ENCODE measurements around the gene GNE. TPM values are rescaled to one million over a fixed set of nuclear protein-coding genes. Genes with fewer than 3 reads are reported as not detected.

Gene GNE
- total and polyA plus RNA-seq, 2 experiments from 2014 or later = 2.2 to 15.7 TPM

DNA sequence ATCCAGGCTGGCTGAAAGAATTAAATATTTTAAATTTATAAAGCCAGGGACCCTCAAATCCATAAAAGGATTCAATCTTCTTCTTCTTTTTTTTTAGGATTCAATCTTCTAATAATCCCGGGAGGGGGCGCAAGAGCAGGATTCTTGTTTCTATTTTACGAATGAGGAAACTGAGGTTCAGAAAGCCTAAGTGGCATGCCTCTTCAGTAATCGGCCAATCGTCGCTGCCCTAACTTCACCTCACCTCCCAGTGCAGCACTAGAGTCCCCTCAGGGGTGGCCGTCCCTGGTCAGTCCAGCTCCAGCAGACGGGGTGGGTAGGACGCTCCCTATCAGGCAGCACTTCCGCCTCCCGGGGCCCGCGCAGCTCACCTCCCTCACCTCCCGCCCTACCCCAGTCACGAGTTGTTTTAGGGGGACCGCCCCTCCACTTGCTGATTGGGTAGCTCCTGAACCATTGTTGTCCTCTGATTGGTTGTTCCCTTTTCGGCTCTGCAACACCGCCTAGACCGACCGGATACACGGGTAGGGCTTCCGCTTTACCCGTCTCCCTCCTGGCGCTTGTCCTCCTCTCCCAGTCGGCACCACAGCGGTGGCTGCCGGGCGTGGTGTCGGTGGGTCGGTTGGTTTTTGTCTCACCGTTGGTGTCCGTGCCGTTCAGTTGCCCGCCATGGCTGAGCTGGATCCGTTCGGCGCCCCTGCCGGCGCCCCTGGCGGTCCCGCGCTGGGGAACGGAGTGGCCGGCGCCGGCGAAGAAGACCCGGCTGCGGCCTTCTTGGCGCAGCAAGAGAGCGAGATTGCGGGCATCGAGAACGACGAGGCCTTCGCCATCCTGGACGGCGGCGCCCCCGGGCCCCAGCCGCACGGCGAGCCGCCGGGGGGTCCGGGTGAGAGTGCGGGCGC lies 67.6 kb downstream of the GNE start, which contains the start of gene CLTA (continued):
- TF ChIP-seq, protein P1, sequence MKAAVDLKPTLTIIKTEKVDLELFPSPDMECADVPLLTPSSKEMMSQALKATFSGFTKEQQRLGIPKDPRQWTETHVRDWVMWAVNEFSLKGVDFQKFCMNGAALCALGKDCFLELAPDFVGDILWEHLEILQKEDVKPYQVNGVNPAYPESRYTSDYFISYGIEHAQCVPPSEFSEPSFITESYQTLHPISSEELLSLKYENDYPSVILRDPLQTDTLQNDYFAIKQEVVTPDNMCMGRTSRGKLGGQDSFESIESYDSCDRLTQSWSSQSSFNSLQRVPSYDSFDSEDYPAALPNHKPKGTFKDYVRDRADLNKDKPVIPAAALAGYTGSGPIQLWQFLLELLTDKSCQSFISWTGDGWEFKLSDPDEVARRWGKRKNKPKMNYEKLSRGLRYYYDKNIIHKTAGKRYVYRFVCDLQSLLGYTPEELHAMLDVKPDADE (IDR thresholded peaks at IDR 0.05) = peak; percentile 43; the same call in 1 of the 2 replicates
- TF ChIP-seq CREB1 (CRISPR knock-in tag; IDR thresholded peaks at IDR 0.05; ENCODE audit: low read depth) = peak; percentile 21; the same call in 1 of the 2 replicates
- TF ChIP-seq, protein P2, sequence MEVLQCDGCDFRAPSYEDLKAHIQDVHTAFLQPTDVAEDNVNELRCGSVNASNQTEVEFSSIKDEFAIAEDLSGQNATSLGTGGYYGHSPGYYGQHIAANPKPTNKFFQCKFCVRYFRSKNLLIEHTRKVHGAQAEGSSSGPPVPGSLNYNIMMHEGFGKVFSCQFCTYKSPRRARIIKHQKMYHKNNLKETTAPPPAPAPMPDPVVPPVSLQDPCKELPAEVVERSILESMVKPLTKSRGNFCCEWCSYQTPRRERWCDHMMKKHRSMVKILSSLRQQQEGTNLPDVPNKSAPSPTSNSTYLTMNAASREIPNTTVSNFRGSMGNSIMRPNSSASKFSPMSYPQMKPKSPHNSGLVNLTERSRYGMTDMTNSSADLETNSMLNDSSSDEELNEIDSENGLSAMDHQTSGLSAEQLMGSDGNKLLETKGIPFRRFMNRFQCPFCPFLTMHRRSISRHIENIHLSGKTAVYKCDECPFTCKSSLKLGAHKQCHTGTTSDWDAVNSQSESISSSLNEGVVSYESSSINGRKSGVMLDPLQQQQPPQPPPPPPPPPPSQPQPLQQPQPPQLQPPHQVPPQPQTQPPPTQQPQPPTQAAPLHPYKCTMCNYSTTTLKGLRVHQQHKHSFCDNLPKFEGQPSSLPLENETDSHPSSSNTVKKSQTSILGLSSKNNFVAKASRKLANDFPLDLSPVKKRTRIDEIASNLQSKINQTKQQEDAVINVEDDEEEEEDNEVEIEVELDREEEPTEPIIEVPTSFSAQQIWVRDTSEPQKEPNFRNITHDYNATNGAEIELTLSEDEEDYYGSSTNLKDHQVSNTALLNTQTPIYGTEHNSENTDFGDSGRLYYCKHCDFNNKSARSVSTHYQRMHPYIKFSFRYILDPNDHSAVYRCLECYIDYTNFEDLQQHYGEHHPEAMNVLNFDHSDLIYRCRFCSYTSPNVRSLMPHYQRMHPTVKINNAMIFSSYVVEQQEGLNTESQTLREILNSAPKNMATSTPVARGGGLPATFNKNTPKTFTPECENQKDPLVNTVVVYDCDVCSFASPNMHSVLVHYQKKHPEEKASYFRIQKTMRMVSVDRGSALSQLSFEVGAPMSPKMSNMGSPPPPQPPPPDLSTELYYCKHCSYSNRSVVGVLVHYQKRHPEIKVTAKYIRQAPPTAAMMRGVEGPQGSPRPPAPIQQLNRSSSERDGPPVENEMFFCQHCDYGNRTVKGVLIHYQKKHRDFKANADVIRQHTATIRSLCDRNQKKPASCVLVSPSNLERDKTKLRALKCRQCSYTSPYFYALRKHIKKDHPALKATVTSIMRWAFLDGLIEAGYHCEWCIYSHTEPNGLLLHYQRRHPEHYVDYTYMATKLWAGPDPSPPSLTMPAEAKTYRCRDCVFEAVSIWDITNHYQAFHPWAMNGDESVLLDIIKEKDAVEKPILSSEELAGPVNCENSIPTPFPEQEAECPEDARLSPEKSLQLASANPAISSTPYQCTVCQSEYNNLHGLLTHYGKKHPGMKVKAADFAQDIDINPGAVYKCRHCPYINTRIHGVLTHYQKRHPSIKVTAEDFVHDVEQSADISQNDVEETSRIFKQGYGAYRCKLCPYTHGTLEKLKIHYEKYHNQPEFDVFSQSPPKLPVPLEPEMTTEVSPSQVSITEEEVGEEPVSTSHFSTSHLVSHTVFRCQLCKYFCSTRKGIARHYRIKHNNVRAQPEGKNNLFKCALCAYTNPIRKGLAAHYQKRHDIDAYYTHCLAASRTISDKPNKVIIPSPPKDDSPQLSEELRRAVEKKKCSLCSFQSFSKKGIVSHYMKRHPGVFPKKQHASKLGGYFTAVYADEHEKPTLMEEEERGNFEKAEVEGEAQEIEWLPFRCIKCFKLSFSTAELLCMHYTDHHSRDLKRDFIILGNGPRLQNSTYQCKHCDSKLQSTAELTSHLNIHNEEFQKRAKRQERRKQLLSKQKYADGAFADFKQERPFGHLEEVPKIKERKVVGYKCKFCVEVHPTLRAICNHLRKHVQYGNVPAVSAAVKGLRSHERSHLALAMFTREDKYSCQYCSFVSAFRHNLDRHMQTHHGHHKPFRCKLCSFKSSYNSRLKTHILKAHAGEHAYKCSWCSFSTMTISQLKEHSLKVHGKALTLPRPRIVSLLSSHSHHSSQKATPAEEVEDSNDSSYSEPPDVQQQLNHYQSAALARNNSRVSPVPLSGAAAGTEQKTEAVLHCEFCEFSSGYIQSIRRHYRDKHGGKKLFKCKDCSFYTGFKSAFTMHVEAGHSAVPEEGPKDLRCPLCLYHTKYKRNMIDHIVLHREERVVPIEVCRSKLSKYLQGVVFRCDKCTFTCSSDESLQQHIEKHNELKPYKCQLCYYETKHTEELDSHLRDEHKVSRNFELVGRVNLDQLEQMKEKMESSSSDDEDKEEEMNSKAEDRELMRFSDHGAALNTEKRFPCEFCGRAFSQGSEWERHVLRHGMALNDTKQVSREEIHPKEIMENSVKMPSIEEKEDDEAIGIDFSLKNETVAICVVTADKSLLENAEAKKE (CRISPR knock-in tag; IDR thresholded peaks at IDR 0.05) = no peak
- TF ChIP-seq POLR2AphosphoS5 (IDR thresholded peaks at IDR 0.05; ENCODE audit: low read depth) = peak; percentile 99
- TF ChIP-seq ZNF331 (CRISPR knock-in tag; IDR thresholded peaks at IDR 0.05; ENCODE audit: low read depth) = no peak
- no peak for TF ChIP-seq EZH2 (IDR thresholded peaks at IDR 0.05; ENCODE audit: low read depth, unreplicated experiment)

DNA sequence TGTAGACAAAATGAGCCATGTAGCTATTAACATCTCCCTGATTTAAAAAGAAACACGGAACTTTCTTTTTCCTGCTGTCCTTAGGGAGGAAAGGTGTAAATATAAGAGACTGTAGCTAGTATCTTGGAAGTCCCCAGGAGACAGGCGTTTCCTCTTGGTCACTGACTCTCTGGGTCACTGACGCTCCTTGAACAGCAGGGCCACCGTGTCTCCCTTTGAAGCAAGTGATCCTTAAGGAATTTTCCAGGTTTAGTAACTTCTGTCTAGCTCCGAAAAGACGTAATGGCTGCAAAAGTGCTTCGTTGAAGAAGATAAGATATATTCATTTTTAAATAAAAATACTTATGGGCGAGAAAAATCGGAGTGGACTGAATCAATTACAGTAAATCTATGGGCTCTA lies 68.3 kb downstream of the GNE start:
- Mint-ChIP-seq H3K27ac (peak overlapping the region; percentile 91), H3K36me3 (ENCODE audit: low read depth) (peaks cover 12% of the 10 kb centered on the region), H3K27me3 (ENCODE audit: insufficient read depth, low read depth, poor library complexity) (peaks cover 14% of the 10 kb centered on the region), H3K4me1 (peaks cover 31% of the 10 kb centered on the region), H3K9me3 (no peaks in the 10 kb centered on the region; the same call in 2 of the 3 replicates), H3K4me3 (peak overlapping the region; percentile 94)
- Histone ChIP-seq H3K4me3 (peak overlapping the region; percentile 98), H3F3A (replicated peaks; ENCODE audit: low read depth) (peaks cover 6% of the 10 kb centered on the region), H3K27me3 (ENCODE audit: insufficient read depth) (no peaks in the 10 kb centered on the region), H4K20me1 (replicated peaks; ENCODE audit: insufficient read depth) (peaks cover 25% of the 10 kb centered on the region), H3K79me2 (replicated peaks; ENCODE audit: insufficient read depth) (peaks cover 41% of the 10 kb centered on the region), H3K27ac (ENCODE audit: low read depth) (peak overlapping the region; percentile 77), H3K4me2 (peak overlapping the region; percentile 72), H2AFZ (no peak overlapping the region), H3K9me2 (ENCODE audit: insufficient read depth) (peaks cover 11% of the 10 kb centered on the region; the same call in 1 of the 2 replicates), H3K4me1 (ENCODE audit: insufficient read depth) (peaks cover 23% of the 10 kb centered on the region), H3K36me3 (ENCODE audit: insufficient read depth) (no peaks in the 10 kb centered on the region)
- peak; percentile 2; the same call in 1 of the 3 replicates for ATAC-seq
- DNase-seq (ENCODE audit: low spot score) = peak; percentile 53
- no peak for TF ChIP-seq STAT1 (IDR thresholded peaks at IDR 0.05; ENCODE audit: unreplicated experiment)
- TF ChIP-seq EZH2 (IDR thresholded peaks at IDR 0.05; ENCODE audit: low read depth, unreplicated experiment) = no peak
- TF ChIP-seq, protein P3, sequence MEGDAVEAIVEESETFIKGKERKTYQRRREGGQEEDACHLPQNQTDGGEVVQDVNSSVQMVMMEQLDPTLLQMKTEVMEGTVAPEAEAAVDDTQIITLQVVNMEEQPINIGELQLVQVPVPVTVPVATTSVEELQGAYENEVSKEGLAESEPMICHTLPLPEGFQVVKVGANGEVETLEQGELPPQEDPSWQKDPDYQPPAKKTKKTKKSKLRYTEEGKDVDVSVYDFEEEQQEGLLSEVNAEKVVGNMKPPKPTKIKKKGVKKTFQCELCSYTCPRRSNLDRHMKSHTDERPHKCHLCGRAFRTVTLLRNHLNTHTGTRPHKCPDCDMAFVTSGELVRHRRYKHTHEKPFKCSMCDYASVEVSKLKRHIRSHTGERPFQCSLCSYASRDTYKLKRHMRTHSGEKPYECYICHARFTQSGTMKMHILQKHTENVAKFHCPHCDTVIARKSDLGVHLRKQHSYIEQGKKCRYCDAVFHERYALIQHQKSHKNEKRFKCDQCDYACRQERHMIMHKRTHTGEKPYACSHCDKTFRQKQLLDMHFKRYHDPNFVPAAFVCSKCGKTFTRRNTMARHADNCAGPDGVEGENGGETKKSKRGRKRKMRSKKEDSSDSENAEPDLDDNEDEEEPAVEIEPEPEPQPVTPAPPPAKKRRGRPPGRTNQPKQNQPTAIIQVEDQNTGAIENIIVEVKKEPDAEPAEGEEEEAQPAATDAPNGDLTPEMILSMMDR (conservative IDR thresholded peaks at IDR 0.05; ENCODE audit: low read depth in 2 of 2) = no peak
- no peak for TF ChIP-seq NANOG (IDR thresholded peaks at IDR 0.05; ENCODE audit: borderline replicate concordance)
- TF ChIP-seq ZNF114 (CRISPR knock-in tag; IDR thresholded peaks at IDR 0.05) = no peak
- TF ChIP-seq CREB1 (CRISPR knock-in tag; IDR thresholded peaks at IDR 0.05; ENCODE audit: low read depth) = no peak
- TF ChIP-seq, protein P1 (IDR thresholded peaks at IDR 0.05) = no peak

Measured in GM23338 (cell line).